Measurements from ENCODE around the gene TRAF6.

Gene TRAF6

DNA sequence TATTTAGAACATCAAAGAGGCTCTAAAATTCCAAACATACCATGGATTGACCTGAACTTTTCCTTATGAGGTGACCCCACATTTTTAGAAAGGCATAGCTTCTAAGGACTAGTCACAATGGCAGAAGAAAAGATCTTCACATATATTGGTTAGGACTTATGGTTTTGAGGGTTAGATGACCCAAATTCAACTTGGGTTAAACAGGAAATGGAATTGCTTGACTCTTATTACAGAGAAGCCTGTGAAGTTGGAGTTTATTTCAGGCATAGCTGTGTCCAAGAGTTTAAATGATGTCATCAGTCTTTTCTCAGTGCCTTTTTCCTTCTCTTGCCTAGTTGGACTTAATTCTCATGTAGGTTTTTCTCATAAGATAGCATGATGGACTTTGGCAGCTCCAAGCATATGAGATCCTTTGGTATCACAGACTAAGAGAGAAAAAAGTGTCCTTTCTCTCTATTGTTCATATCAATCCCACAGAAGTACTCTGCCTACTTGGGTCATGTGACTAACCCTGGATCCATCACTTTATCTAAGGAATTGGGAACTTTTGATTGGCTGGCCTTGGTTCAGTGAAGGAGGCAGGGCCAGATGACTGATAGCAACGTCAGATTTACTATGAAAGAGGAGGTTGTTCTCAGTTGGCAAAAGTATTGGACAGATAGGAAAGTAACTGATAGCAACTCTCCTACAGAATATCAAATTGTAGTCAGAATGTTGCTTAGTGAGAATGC lies 40.5 kb upstream of the TRAF6 start:
- no peaks in the 10 kb centered on the region for H3K79me2 ChIP-seq
- no peaks in the 10 kb centered on the region for H3K9me3 ChIP-seq (ENCODE audit: control insufficient read depth, low read length)
- H3K36me3 ChIP-seq (ENCODE audit: control insufficient read depth, insufficient read depth, low read length): no peaks in the 10 kb centered on the region
- TF ChIP-seq CTCF (IDR thresholded peaks at IDR 0.05): no peak
- no peak overlapping the region for H3K4me2 ChIP-seq (ENCODE audit: low read length)
- H3K9ac ChIP-seq: no peak overlapping the region
- H2AFZ ChIP-seq: no peak overlapping the region
- H3K27me3 ChIP-seq (ENCODE audit: control insufficient read depth, insufficient read depth, low read length): no peaks in the 10 kb centered on the region
- H3K4me1 ChIP-seq: no peaks in the 10 kb centered on the region
- no peak overlapping the region for H3K27ac ChIP-seq
- H3K4me3 ChIP-seq (ENCODE audit: low read depth, low read length): no peak overlapping the region

GRCh38 chr11:36540998-36541397 lies 30.9 kb upstream of the TRAF6 start:
- no peak overlapping the region for H3K4me3 ChIP-seq (ENCODE audit: low read depth, low read length)
- H2AFZ ChIP-seq: no peak overlapping the region
- no peak overlapping the region for H3K9ac ChIP-seq
- no peak overlapping the region for H3K27ac ChIP-seq
- H3K4me2 ChIP-seq (ENCODE audit: low read length): no peak overlapping the region
- no peaks in the 10 kb centered on the region for H3K79me2 ChIP-seq
- peak; percentile 38 for TF ChIP-seq CTCF (IDR thresholded peaks at IDR 0.05)
- no peaks in the 10 kb centered on the region for H3K36me3 ChIP-seq (ENCODE audit: control insufficient read depth, insufficient read depth, low read length)
- peaks cover 2% of the 10 kb centered on the region for H3K4me1 ChIP-seq
- no peaks in the 10 kb centered on the region for H3K27me3 ChIP-seq (ENCODE audit: control insufficient read depth, insufficient read depth, low read length)
- H3K9me3 ChIP-seq (ENCODE audit: control insufficient read depth, low read length): no peaks in the 10 kb centered on the region

DNA sequence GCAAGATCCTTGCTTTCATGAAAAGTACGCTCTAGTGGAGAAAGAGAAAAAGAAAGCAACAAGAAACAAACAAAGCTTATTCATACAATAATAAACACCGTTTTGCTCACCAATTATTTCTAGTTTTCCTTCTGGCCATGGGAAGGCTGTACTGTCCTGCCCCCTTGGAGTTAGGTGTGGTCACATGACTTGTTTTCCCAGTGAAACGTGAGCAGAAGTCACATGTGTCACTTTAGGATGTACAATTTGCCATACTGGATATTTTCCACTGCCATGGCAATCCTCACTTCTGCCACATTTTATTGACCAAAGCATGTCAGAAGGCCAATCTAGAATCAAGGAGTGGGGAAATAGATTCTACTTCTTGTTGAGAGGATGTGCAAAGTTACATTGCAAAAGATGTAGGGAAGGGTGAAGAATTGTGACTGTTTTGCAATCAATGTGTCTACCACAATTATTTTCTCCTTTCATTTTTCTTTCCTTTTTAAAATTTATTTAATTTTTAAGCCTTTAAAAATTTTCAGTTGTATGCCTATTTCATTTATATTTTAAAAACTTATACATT lies 24.3 kb upstream of the TRAF6 start:
- no peak overlapping the region for H3K4me2 ChIP-seq (ENCODE audit: low read length)
- no peak overlapping the region for H2AFZ ChIP-seq
- no peaks in the 10 kb centered on the region for H3K79me2 ChIP-seq
- H3K9me3 ChIP-seq (ENCODE audit: control insufficient read depth, low read length): no peaks in the 10 kb centered on the region
- no peak overlapping the region for H3K4me3 ChIP-seq (ENCODE audit: low read depth, low read length)
- no peak overlapping the region for H3K9ac ChIP-seq
- no peak overlapping the region for H3K27ac ChIP-seq
- H3K27me3 ChIP-seq (ENCODE audit: control insufficient read depth, insufficient read depth, low read length): no peaks in the 10 kb centered on the region
- no peaks in the 10 kb centered on the region for H3K4me1 ChIP-seq
- TF ChIP-seq CTCF (IDR thresholded peaks at IDR 0.05): no peak
- no peaks in the 10 kb centered on the region for H3K36me3 ChIP-seq (ENCODE audit: control insufficient read depth, insufficient read depth, low read length)

DNA sequence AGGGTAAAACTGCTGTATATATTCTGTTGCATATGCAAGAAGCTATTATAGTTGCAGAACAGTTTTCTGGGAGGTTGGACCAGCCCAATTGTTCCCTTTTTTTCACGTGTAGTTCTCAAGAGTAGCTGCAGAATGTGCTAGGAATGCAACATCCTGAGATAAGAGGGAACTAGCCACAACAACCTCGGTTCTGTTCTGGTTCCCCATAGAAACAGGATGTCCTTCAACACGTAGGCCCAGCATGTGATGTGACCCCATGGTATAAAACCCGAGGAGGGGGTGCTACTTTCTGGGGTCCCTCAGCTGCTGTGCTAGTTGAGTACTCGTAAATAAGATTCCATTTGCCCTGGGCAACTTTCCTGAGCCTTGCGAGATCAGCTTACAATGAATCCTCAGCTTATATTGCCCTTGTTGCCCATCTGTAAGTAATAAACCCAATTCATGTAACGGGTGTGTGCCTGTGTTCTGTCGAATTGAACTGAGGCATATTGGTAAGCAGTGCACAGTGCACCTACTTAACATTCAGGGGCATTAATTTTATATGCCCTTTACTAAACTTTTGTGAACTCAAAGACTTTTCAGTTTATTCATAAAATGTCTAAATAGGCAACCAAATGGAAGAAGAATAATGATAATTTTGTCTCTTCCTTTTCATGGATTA lies 23.0 kb upstream of the TRAF6 start:
- TF ChIP-seq CTCF (IDR thresholded peaks at IDR 0.05): no peak
- Histone ChIP-seq H3K27me3 (ENCODE audit: control insufficient read depth, insufficient read depth, low read length) (no peaks in the 10 kb centered on the region), H3K79me2 (no peaks in the 10 kb centered on the region), H3K4me3 (ENCODE audit: low read depth, low read length) (no peak overlapping the region), H3K27ac (no peak overlapping the region), H3K4me1 (no peaks in the 10 kb centered on the region), H2AFZ (no peak overlapping the region), H3K36me3 (ENCODE audit: control insufficient read depth, insufficient read depth, low read length) (no peaks in the 10 kb centered on the region), H3K9me3 (ENCODE audit: control insufficient read depth, low read length) (no peaks in the 10 kb centered on the region), H3K4me2 (ENCODE audit: low read length) (no peak overlapping the region), H3K9ac (no peak overlapping the region)

Data from parathyroid adenoma (tissue), 2 donors.